Measurements from ENCODE around the gene CGREF1.
"Not testable (repeated sequence)": the region's sequence is repeated elsewhere in the genome, so short reads cannot be mapped to it uniquely, and the experiment has no call there.

CGREF1 gene

DNA sequence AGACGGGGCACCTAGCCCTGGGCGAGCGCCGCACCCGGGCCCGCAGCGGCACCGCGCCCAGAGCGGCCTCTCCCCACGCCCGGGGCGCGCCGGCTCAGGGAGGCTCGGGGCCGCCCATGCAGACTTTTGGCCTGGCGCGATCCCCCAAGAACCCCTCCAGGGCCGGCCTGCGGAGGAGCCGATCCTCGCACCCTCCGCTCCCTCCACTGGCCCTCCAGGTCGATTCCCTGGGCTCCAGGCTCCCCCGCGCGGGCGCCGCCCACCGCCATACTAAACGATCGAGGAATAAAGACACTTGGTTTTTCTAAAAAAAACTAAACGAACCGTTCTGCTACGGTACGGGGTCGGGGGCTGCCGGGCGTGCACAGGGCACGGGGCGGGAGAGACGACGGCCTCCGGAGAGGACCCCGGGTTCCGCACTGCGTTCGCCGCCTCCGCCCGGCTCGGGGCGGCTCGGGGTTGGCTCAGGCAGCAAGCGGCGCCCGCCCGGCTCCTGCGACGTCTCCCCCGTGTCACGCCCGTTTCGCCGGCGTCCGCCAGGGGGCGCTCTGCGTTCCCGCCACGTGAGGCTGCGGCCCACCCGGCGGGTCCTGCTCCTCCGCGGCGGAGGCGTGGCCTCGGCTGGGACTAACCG is 32.7 kb downstream of the CGREF1 start:
- DNase-seq, result peak; percentile 83

DNA sequence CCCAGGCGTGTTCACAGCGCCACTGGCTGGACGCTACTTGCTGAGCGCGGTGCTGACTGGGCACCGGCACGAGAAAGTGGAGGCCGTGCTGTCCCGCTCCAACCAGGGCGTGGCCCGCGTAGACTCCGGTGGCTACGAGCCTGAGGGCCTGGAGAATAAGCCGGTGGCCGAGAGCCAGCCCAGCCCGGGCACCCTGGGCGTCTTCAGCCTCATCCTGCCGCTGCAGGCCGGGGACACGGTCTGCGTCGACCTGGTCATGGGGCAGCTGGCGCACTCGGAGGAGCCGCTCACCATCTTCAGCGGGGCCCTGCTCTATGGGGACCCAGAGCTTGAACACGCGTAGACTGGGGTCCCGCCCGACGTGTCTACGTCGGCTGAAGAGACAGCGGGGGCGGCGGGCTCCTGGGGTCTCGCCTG is 33.2 kb downstream of the CGREF1 start:
- no peak for DNase-seq

DNA sequence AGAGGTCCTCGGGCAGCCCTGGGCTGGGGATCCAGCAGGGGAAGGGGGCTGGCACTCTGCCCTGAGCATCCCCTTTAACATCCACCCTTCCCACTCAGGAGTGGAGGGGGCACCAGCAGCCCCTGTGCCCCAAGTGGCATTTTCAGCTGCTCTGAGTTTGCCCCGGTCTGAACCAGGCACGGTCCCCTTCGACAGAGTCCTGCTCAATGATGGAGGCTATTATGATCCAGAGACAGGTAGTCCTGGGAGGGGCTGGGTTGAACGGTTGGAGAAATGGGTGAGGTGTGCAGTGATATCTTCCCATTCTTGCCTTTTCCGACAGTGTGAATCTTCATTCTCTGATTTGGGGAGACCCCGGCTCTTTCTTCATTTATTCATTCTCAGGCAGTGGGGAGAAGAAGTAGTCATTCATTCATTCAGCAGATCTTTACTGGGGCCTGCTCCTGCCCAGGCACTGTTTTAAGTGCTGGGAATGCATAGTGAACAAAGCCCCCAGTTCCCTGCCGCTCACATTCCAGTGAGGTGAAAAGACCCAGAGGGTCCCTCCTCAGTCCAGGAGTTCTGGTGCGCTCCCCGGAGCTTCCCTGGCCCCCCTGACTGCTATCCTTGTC is 33.8 kb downstream of the CGREF1 start:
- no peak for DNase-seq

DNA sequence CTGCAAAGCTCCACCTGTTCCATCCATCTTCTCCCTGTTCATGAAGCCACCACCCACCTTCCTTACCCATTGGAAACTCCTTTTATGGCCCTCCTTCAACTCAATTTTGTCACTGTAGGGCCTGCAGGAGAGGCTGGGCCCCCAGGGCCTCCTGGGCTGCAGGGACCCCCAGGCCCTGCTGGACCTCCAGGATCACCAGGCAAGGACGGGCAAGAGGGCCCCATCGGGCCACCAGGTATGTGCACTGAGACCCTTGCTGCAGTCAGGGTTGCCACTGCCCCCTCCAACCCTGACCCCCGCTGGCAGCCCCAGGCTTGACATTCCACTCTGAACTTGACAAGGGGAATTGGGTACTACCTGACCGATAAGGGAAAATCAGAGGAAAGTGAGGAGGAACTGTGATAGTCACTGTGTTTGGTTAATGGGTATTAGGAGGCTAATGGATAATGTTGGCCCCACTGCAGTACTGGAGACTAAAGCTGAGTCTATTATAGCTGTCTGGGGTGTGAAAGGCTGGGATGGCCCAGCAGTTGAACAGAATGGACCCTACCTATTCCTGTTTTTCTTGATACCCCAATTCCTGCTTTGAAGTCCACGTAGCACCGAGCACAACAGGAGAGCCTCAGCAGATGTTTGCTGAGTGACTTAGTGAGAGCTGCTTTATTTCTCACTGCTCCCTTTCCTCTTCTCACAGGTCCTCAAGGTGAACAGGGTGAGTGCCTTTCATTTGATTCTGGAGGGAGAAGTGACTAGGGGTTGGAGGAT is 34.4 kb downstream of the CGREF1 start:
- DNase-seq, result no peak

DNA sequence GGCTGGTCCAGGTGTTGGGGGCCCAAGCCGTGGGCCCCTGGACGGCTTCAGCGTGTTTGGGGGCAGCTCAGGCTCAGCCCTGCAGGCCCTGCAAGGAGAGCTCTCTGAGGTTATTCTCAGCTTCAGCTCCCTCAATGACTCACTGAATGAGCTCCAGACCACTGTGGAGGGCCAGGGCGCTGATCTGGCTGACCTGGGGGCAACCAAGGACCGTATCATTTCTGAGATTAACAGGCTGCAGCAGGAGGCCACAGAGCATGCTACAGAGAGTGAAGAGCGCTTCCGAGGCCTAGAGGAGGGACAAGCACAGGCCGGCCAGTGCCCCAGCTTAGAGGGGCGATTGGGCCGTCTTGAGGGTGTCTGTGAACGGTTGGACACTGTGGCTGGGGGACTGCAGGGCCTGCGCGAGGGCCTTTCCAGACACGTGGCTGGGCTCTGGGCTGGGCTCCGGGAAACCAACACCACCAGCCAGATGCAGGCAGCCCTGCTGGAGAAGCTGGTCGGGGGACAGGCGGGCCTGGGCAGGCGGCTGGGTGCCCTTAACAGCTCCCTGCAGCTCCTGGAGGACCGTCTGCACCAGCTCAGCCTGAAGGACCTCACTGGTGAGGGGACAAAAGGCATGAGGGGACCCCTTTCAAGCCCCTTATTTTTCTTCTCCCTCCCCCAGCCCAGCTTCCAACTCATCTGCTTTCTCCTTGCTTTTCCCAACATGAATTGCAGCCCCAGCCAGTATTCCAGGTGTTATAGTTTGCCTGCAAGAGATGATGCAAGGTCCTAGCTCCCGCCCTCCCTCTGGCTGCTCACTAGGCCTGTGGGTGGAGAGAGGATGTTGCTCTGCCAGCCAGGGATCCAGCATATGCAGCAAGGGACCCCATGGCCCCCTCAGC is 35.3 kb downstream of the CGREF1 start:
- no peak for DNase-seq

DNA sequence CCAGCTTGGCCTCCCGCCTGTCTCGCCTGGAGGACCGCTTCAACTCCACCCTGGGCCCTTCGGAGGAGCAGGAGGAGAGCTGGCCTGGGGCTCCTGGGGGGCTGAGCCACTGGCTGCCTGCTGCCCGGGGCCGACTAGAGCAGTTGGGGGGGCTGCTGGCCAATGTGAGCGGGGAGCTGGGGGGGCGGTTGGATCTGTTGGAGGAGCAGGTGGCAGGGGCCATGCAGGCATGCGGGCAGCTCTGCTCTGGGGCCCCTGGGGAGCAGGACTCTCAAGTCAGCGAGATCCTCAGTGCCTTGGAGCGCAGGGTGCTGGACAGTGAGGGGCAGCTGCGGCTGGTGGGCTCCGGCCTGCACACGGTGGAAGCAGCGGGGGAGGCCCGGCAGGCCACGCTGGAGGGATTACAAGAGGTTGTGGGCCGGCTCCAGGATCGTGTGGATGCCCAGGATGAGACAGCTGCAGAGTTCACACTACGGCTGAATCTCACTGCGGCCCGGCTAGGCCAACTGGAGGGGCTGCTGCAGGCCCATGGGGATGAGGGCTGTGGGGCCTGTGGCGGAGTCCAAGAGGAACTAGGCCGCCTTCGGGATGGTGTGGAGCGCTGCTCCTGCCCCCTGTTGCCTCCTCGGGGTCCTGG is 36.0 kb downstream of the CGREF1 start:
- no peak for DNase-seq

DNA sequence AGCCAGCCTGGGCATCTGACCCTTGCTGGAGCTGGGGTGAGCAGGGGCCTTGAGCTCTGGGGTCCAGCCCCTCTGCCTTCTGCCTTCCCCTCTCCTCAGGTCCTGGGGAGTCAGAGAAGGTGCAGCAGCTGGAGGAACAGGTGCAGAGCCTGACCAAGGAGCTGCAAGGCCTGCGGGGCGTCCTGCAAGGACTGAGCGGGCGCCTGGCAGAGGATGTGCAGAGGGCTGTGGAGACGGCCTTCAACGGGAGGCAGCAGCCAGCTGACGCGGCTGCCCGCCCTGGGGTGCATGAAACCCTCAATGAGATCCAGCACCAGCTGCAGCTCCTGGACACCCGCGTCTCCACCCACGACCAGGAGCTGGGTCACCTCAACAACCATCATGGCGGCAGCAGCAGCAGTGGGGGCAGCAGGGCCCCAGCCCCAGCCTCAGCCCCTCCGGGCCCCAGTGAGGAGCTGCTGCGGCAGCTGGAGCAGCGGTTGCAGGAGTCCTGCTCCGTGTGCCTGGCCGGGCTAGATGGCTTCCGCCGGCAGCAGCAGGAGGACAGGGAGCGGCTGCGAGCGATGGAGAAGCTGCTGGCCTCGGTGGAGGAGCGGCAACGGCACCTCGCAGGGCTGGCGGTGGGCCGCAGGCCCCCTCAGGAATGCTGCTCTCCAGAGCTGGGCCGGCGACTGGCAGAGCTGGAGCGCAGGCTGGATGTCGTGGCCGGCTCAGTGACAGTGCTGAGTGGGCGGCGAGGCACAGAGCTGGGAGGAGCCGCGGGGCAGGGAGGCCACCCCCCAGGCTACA is 36.8 kb downstream of the CGREF1 start:
- no peak for DNase-seq

DNA sequence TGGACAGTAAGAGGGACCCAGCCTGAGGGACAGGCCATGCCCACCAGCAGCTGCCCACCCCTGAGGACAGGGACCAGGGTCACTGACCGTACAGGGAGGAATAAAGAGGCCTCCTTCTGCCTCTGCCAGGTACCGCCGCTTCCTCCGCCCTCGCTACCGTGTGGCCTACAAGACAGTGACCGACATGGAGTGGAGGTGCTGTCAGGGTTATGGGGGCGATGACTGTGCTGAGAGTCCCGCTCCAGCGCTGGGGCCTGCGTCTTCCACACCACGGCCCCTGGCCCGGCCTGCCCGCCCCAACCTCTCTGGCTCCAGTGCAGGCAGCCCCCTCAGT is 38.4 kb downstream of the CGREF1 start:
- DNase-seq, result no peak

DNA sequence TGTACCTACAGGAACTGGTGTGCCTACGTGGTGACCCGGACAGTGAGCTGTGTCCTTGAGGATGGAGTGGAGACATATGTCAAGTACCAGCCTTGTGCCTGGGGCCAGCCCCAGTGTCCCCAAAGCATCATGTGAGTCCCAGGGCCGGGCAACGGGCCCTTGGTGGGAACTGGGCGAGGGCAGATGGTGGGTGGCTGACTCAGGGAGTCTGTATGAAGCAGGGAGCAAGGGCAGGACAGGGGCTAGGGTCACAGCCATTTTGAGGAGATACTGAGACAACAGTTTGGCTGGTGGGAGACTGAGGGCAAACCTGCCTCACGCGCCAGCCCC is 38.8 kb downstream of the CGREF1 start:
- no peak for DNase-seq

DNA sequence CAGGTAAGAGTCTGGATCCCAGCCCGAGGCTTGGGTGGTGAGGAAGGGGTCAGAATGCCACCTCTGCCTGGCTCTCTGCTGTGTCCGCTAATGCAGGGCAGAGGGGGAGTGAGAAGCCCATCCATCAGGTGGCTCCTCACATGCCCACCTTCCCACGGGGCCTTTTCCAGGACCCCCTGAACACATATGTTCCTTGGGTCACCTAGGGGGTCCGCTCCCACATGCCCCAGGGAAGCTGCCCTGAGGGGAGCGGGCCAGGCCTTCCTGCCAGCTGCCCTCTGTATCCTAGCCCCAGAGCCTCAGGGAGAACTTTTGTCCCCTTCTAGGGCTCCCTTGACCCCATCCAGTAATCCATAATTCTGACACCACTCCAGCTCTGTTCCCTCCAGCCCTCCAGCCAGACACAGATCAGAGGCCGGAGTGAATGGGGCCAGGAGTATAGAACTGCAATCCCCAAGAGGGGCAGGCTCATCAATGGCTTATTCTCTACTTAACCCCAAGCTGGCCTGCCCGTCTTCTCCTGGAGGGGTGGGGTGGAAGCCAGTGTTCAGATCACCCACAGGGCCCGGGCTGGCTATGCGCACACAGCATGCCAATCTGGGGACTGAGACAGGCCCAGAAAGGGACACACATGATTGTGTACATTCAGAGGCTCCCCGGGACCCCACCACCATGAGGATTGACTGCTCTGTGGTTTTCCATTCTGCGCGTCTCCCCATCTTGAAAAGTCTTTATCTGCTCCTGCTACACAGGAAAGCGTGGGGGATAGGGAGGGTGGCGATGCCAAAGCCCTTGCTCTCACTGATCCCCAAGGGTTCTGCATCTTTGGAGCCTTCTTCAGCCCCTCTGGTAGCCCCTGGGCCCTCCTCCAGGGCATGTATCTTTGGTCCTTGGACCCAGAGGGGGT is 39.4 kb downstream of the CGREF1 start:
- DNase-seq, result no peak

DNA sequence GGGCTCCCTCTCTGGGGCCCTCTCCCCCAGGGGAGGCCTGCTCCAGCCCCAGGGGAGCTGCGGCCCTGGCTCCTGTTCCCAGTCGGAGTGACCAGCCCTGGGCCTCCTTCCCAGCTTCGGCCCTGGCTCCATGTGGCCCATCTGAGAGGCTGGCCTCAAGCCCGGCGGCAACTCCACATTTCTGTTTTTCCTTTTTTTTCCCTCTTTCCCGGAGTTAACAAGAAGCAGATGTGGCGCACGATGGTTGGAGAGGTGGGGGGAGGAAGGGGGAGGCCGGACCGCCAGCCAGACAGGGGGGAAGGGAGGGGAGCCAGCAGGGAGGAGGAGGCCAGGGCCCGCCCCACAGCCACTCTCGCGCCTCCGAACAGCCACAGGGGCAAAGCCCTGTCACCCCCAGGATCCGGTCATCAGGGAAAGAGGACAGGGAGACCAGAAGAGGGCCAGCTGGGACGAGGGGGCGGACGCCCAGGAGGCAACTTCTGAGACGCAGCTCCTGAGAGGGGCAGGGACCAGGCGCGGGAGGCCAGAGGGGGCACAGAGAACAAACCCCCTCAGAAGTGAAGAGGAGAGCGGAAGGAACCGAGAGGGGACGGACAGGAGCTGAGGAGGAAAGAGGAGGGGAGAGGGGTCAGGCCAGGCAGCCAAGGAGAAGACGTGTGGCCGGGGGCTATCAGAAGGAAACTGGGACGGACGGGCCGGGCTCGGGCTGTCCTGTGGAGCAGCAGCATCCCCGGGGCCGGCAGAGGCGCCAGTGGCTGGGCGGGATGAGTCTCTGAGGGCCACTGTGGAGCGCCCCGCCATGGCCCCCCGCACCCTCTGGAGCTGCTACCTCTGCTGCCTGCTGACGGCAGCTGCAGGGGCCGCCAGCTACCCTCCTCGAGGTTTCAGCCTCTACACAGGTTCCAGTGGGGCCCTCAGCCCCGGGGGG is 40.4 kb downstream of the CGREF1 start, which contains the start of gene EMILIN1:
EMILIN1 (plus strand) TSS at position 349 of the 928 bp plus-strand sequence; CDS start at position 800, 451 bp downstream.
- no peak for DNase-seq

DNA sequence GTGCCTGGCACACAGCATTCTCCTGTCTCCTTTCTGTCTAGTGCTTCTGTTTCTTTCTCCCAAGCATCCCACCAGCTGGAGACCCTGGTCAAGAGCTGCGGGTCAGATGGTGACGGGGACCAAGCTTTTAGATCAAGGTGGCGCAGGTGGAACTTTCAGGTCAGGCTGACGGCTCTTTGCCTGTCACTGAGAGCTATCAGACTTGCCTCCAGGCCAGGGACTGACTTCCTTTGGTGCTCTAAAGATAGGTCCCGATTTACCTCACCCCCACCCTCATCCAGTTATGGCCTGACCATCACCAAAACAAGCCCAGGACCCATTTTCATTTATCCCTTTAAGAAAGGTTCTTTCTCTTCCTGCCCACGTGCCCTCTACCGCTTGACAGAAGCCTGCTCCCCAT is 41.7 kb downstream of the CGREF1 start:
- no peak for DNase-seq

DNA sequence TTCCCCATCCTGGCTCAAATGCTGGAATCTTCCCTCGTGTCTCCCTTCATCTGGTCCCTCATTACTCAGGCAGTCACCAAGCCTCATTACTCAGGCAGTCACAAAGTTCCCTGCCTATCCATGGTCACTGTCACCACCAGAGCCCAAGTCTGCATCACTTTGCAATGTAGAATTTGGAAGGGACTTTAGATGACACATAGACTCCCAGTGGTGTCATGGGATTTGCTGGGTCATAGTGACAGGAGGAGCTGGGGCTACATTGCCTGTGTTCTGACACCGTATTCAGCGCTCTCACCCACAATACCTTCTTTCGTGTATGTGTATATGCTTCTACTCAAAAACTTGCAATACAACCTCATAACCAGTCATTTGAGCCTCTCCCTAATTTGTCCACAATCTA is 42.6 kb downstream of the CGREF1 start:
- DNase-seq, result no peak

DNA sequence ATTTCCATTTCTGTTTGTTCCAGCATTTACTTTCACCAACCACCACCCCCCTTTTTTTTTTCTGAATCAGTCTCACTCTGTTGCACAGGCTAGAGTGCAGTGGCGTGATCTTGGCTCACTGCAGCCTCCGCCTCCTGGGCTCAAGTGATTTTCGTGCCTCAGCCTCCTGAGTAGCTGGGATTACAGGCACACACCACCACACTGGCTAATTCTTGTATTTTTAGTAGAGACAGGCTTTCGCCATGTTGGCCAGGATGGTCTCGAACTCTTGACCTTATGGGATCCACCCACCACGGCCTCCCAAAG is 43.4 kb downstream of the CGREF1 start:
- not testable (repeated sequence) for DNase-seq

DNA sequence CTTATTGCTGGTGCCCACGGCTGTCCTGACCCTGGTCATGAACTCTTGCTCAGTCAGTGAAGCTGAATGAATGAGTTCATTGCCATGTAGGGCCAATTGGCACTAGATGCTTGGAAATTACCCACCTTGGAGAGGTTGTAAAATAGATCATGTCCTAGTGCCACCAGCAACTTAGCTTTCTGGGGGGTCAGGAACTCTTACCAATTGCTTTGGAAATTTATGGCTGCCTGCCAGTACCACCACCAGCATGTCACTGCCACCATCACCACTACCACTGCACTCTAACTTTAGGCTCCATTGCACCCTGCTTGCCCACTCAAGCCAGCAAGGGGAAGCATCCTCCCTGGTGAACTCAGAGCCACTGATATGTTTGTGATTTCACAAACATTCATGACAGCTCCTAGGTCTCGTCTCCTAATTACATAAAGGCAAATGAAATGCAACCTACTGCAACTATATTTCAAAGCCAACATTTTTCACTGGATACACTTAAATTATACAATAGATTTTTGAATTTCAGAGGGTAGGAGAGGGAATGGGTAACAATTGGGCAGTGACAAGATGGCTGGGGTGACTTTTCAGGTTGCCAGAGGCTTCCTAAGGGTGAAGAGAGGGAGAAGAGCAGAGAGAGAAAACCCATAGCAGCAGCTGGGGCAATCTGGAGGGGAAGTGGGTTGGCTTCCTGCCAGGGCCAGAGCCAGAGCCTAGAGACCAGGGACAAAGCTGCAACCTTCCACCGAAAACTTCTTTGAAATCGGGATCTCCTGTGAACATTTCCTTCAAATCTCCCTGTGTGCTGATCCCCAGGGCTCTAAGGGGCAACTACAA is 44.0 kb downstream of the CGREF1 start:
- DNase-seq, result peak; percentile 28

DNA sequence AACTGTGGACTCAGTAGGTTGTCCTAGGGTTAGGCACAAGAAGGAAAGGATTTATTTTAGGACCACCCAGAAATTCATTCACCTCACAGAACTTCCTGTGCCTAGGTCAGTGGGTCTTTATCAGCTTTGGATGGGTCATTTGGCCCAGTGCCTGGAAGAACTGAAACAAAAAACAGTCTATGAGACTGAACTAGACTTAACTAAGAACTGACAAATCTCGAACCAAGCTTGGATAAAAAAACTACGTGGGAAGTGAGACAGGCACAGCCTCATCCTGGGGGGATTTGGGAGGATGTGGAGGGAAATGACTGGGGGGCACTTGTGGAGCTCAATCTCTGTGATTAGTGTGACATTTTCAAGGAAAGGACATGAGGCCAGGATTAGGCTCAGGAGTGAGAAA is 45.1 kb downstream of the CGREF1 start:
- DNase-seq, result no peak

DNA sequence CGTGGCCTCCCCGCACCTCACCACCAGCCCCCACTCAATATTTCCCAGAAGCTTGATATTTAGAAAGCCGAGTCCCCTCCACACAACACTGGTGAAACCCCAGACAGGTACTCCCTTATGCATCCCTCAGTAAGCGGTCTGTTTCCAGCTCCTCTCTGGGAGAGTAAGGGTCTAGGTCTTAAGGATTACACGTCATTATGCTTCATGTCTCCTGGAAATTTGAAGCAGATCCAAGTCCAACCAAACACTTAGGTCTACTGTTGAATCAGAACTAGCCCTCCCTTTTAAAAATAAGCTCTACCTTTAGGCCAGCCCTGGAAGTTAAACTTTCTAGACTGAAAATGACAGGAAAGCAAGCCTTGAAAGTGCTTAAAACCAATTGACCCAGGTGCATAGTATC is 46.0 kb downstream of the CGREF1 start:
- no peak for DNase-seq

DNA sequence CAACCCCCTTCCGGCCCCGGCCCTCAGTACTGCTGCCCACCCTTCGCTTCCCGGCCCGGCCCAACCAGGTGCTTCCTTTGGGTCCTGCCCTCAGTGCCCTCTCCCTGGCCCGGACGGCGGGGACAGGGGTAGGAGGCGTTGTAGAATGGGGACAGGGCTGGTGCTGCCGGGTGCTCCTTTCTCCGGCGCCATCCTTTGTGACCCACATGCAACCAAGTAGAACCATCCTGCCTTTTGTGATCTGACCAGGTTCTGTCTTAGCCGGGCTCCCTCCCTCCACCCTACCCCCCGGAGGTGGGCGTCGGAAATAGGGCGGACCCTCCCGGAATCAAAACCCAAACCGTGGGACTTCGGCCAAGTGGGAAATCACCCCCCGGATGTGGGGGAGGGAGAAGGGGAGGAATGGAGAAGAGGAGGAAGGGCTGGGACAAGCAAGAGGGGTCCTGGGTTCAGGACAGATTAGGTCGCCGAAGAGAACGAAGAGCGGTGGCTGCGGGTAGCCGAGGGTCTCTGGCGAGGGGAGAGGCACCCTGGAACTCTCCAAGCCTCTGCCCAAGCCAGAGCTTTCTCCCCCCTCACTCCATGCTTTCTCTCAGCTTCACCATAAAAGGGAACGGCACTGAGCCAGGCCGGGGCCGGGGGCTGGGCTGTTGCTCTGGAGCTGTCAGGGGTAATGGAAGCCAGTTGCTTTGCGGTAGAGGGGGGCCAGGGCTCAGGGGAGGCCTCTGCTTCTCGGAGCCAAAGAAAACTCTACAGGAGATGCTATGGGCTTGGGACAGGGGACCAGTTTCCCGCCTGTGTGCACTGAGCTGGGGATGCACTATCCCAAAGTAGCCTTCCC is 46.7 kb downstream of the CGREF1 start:
- no peak for DNase-seq
